Measurements from ENCODE around the gene SCYGR3. TPM values are rescaled to one million over a fixed set of nuclear protein-coding genes. Genes with fewer than 3 reads are reported as not detected.

SCYGR3 gene
- total and polyA plus RNA-seq, 2 of the 8 experiments (the other 6 are each of a cell fraction or from before 2014, with no cell fraction given), result not detected

DNA sequence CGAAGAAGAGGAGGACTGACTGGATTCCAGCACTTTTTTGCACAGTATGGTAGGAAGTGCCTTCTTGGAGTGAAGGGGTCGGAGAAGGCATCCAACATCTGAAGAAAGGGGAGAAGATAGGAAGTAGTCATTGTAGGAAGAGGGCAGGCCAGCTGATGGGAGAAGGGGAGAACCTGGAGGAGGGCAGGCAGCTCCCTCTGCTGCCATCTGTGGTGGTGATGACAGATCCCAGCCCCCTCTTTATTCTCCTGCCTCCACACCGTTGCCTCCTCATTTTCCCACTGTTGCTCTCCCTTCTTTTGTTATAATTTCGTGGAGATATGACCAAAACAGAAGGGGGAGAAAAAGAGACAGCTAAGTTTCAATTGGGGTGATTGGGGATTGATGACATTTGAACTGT is 18.8 kb downstream of the SCYGR3 start:
- H3K4me2 ChIP-seq (ENCODE audit: insufficient read depth in 1 of 2, low read depth in 2 of 2, low read length in 2 of 2), result no peak overlapping the region
- H2BK120ac ChIP-seq (replicated peaks; ENCODE audit: low read depth, low read length), result no peak overlapping the region
- TF ChIP-seq, protein P1, sequence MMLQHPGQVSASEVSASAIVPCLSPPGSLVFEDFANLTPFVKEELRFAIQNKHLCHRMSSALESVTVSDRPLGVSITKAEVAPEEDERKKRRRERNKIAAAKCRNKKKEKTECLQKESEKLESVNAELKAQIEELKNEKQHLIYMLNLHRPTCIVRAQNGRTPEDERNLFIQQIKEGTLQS (IDR thresholded peaks at IDR 0.05; ENCODE audit: insufficient read depth, low read depth, low read length), result no peak
- TF ChIP-seq SAP30 (IDR thresholded peaks at IDR 0.05; ENCODE audit: insufficient read depth, insufficient replicate concordance, low read length) (no peak), RAD21 (IDR thresholded peaks at IDR 0.05 in 1 of 2, conservative IDR thresholded peaks at IDR 0.05 in 1 of 2; ENCODE audit: low read depth in 2 of 2, low read length in 2 of 2) (peak in 1 of 2 experiments; percentile 26; a peak in 1 of 4 replicates)
- TF ChIP-seq, protein P2, sequence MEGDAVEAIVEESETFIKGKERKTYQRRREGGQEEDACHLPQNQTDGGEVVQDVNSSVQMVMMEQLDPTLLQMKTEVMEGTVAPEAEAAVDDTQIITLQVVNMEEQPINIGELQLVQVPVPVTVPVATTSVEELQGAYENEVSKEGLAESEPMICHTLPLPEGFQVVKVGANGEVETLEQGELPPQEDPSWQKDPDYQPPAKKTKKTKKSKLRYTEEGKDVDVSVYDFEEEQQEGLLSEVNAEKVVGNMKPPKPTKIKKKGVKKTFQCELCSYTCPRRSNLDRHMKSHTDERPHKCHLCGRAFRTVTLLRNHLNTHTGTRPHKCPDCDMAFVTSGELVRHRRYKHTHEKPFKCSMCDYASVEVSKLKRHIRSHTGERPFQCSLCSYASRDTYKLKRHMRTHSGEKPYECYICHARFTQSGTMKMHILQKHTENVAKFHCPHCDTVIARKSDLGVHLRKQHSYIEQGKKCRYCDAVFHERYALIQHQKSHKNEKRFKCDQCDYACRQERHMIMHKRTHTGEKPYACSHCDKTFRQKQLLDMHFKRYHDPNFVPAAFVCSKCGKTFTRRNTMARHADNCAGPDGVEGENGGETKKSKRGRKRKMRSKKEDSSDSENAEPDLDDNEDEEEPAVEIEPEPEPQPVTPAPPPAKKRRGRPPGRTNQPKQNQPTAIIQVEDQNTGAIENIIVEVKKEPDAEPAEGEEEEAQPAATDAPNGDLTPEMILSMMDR (IDR thresholded peaks at IDR 0.05; ENCODE audit: control extremely low read depth in 1 of 3, insufficient read depth in 1 of 3, low read depth in 1 of 3, low read length in 3 of 3), result peak in 2 of 3 experiments; percentile 20 to 37; a peak in 2 of 4 replicates
- H2BK20ac ChIP-seq (ENCODE audit: low read length), result no peak overlapping the region
- no peak overlapping the region for H3K18ac ChIP-seq (ENCODE audit: extremely low read depth, low read length)
- no peak overlapping the region for H3K14ac ChIP-seq (ENCODE audit: insufficient read length)
- no peak overlapping the region; the same call in 1 of the 2 replicates for H2AFZ ChIP-seq (ENCODE audit: low read length)
- H2AK5ac ChIP-seq (ENCODE audit: low read depth, low read length), result no peak overlapping the region
- POLR2A ChIA-PET (ENCODE audit: partially characterized antibody), result no interaction called here
- no peak overlapping the region for H3K23ac ChIP-seq (ENCODE audit: insufficient read length)
- H3K4me3 ChIP-seq (ENCODE audit: extremely low read depth in 1 of 4, insufficient read depth in 2 of 4, low read depth in 3 of 4, low read length in 4 of 4), result no peak overlapping the region
- H2BK15ac ChIP-seq (ENCODE audit: low read length), result no peak overlapping the region
- H3K9ac ChIP-seq (replicated peaks in 1 of 4; ENCODE audit: extremely low read depth in 1 of 4, low read depth in 3 of 4, low read length in 3 of 4), result no peak overlapping the region
- H3K56ac ChIP-seq (replicated peaks; ENCODE audit: insufficient read length, low read depth, low read length), result no peak overlapping the region
- H3K36me3 ChIP-seq (ENCODE audit: control insufficient read depth in 2 of 4, insufficient read depth in 4 of 4, low read length in 3 of 4), result no peaks in the 10 kb centered on the region
- DNase-seq (ENCODE audit: low read depth in 1 of 2, low spot score in 2 of 2) (no peak), FAIRE-seq (no peak)
- H3K79me1 ChIP-seq (ENCODE audit: low read depth, low read length), result no peaks in the 10 kb centered on the region
- H3K4ac ChIP-seq (replicated peaks; ENCODE audit: insufficient read length, low read depth, low read length), result no peak overlapping the region
- no peak overlapping the region for H2BK5ac ChIP-seq (ENCODE audit: low read depth, low read length)
- H4K20me1 ChIP-seq (replicated peaks in 1 of 2; ENCODE audit: control insufficient read depth in 1 of 2, insufficient read depth in 2 of 2, low read length in 2 of 2), result no peaks in the 10 kb centered on the region
- 0 out of 2 replicates have a peak overlapping the region, but pooled peaks have one; percentile 68 for H2BK12ac ChIP-seq (ENCODE audit: low read depth, low read length)
- CTCF ChIA-PET (ENCODE audit: partially characterized antibody), result interaction anchor here (0.7 to 1.6 kb wide), 5 partner anchors 12 to 189 kb away, joined by 3 to 5 read pairs (median 3); no protein-coding TSS in a partner anchor
- no peaks in the 10 kb centered on the region for H3K9me3 ChIP-seq (ENCODE audit: insufficient read depth in 2 of 2, low read depth in 1 of 2, low read length in 1 of 2)
- no peak overlapping the region for H3K27ac ChIP-seq (ENCODE audit: low read depth, low read length)
- no peak overlapping the region for H4K5ac ChIP-seq (ENCODE audit: insufficient read length, low read depth, low read length)
- no peak overlapping the region for H4K91ac ChIP-seq (replicated peaks; ENCODE audit: insufficient read length, low read length)
- H3K79me2 ChIP-seq (ENCODE audit: control insufficient read depth in 1 of 2, insufficient read depth in 2 of 2, low read length in 2 of 2), result no peaks in the 10 kb centered on the region
- H3K27me3 ChIP-seq (replicated peaks in 1 of 4; ENCODE audit: control insufficient read depth in 3 of 4, extremely low read depth in 1 of 4, insufficient read depth in 3 of 4, low read length in 3 of 4), result no peaks in the 10 kb centered on the region
- H4K8ac ChIP-seq (ENCODE audit: extremely low read depth, insufficient read depth, low read length), result no peak overlapping the region
- peaks cover 0 to 7% (median 0%) of the 10 kb centered on the region in 4 experiments; a peak in 2 of 7 replicates for H3K4me1 ChIP-seq (replicated peaks in 1 of 4; ENCODE audit: control insufficient read depth in 3 of 4, insufficient read depth in 4 of 4, low read length in 3 of 4)
- no peaks in the 10 kb centered on the region for H3K23me2 ChIP-seq (ENCODE audit: low read depth, low read length)
- 62% methylated on average over 4 of the region's 4 CpGs; no CpG with 5 or more reads in 1 of the 2 experiments for WGBS, 2 experiments (ENCODE audit: extremely low coverage in 1 of 2, insufficient coverage in 1 of 2, insufficient read length in 1 of 2, insufficient replicate concordance in 2 of 2, low coverage in 1 of 2, low lambda C conversion rate in 2 of 2, missing lambda C conversion rate in 1 of 2)
